Testis (tissue), 3 donors: Measurements from ENCODE around the gene PDIA6. TPM values are rescaled to one million over a fixed set of nuclear protein-coding genes. Genes with fewer than 3 reads are reported as not detected.

Experiments
- DNase-seq: peaks from one replicate; pipeline ENCODE4 v3.0.0-alpha.2; 2019
- H3K27ac ChIP-seq, 2 donors: fragments of 200-600 bp; sonication (generic); one replicate each; pipeline ENCODE4 v1.5.1; 2019
- H3K27me3 ChIP-seq: fragments of 200-600 bp; sonication (generic); one replicate; pipeline ENCODE4 v1.5.1; 2019
- H3K36me3 ChIP-seq: fragments of 200-600 bp; sonication (generic); one replicate; pipeline ENCODE4 v1.5.1; 2017; ENCODE audit warnings: low read depth; ENCODE audit errors: missing control alignments
- H3K4me1 ChIP-seq: fragments of 200-600 bp; sonication (generic); one replicate; pipeline ENCODE4 v1.5.1; 2019
- H3K4me3 ChIP-seq, 2 donors: fragments of 200-600 bp; sonication (generic); one replicate each; pipeline ENCODE4 v1.5.1; 2017 to 2019
- H3K9me3 ChIP-seq: fragments of 200-600 bp; sonication (generic); one replicate; pipeline ENCODE4 v1.5.1; 2017
- POLR2A ChIP-seq: fragments of 450-650 bp; IDR thresholded peaks from one replicate; pipeline ENCODE4 v1.6.1; 2017; ENCODE audit warnings: antibody characterized with exemption, mild to moderate bottlenecking, moderate library complexity
- WGBS, 2 donors: methylation state at CpG; one replicate each; pipeline ENCODE4 v1.1.5; 2018; 5-methylcytosine and 5-hydroxymethylcytosine counted together
- intact Hi-C: fragments of 100-400 bp; cut with DNase I; formaldehyde crosslinking; loops from one replicate; pipeline ENCODE4 v1.15.1; 2023; ENCODE audit warnings: low total_unique reads
- polyA plus RNA-seq: library from polyadenylated mRNA; stranded (reverse); fragments of 350-450 nt; fragmentation: Illumina TruSeq; extraction: RNeasy Lipid Tissue Mini Kit (QIAGEN cat#74804); gene quantifications from one replicate; pipeline ENCODE4 v1.2.3, GENCODE V29; 2014; ENCODE audit warnings: low read depth, low replicate concordance; ENCODE audit not compliant: insufficient read depth
- total RNA-seq, 2 donors: library from RNA; depleted of rRNA; stranded (reverse); fragments of >200 nt; gene quantifications; one replicate each; pipeline ENCODE4 v1.2.3, GENCODE V29; 2016
- TF ChIP-seq, protein P1 (sequence below), 3 experiments: fragments of 450-650 bp in 2 of 3; fragments of 200-600 bp in 1 of 3; sonication (generic) in 1 of 3; IDR thresholded peaks; one replicate each; pipeline ENCODE4 v1.5.1; 2016 to 2019; ENCODE audit warnings: antibody characterized with exemption in 3 of 3, mild to moderate bottlenecking in 2 of 3, moderate library complexity in 1 of 3

The PDIA6 gene
- total and polyA plus RNA-seq, 3 donors from 2014 or later: 74.3 to 123 (median 78.4) TPM

DNA sequence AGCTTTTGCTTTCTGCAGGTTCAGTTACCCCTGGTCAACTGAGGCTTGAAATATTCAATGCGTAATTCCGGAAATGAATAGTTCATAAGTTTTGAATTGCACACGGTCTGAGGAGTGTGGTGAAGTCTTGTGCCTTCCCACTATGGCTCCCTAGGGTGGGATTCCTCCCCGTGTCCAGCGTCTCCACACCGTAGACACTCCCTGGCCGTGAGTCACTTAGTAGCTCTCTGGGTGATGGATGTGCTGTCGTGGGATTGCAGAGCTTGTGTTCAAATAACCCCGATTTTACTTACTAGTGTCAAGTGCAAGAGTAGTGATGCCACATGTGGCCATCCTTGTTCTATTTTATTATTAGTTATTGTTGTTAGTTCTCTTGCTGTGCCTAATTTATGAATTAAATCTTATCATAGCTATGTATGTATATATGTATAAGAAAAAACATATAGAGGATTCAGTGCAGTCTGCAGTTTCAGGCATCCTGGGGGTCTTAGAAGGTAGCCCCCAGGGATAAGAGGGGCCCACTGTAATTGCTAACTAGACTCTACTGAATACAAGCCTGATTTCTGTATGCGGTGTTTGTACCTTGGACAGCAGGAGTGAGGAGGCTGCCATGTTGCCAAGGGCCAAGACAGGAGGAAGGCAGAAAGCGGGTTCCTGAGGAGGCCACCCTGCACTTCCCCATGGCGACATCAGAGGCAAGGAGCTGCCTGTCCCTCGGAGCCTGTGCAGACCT is 47.7 kb upstream of the PDIA6 start:
- Histone ChIP-seq H3K9me3 (no peaks in the 10 kb centered on the region), H3K4me3 (no peak overlapping the region), H3K27me3 (no peaks in the 10 kb centered on the region), H3K4me1 (no peaks in the 10 kb centered on the region), H3K36me3 (no peaks in the 10 kb centered on the region), H3K27ac (no peak overlapping the region)
- no peak for DNase-seq
- intact Hi-C loops: no loop called here
- no peak for TF ChIP-seq POLR2A
- TF ChIP-seq, protein P1, sequence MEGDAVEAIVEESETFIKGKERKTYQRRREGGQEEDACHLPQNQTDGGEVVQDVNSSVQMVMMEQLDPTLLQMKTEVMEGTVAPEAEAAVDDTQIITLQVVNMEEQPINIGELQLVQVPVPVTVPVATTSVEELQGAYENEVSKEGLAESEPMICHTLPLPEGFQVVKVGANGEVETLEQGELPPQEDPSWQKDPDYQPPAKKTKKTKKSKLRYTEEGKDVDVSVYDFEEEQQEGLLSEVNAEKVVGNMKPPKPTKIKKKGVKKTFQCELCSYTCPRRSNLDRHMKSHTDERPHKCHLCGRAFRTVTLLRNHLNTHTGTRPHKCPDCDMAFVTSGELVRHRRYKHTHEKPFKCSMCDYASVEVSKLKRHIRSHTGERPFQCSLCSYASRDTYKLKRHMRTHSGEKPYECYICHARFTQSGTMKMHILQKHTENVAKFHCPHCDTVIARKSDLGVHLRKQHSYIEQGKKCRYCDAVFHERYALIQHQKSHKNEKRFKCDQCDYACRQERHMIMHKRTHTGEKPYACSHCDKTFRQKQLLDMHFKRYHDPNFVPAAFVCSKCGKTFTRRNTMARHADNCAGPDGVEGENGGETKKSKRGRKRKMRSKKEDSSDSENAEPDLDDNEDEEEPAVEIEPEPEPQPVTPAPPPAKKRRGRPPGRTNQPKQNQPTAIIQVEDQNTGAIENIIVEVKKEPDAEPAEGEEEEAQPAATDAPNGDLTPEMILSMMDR (IDR thresholded peaks at IDR 0.05): no peak
- WGBS, 2 donors: 84 to 88% methylated on average over 13 of the region's 13 CpGs

DNA sequence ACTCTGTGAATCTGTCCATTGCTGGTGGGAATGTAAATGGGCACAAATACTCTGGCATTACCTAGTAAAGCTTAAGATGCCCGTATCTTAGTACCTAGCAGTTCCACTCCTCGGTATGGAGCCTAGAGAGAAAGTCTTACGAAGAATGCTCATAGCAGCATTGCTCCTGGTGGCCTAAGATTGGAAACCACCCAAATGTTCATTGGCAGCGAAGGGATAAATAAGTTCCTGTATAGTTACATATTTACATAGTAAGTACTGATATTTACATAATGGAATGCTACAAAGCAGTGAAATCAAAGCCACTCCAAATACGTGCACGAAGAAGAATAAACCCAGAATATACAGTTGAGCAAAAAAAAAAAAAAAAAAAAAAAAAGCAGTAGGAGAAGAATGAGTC is 46.7 kb upstream of the PDIA6 start:
- intact Hi-C loops: no loop called here
- no peaks in the 10 kb centered on the region for H3K4me1 ChIP-seq
- TF ChIP-seq POLR2A: no peak
- TF ChIP-seq, protein P1 (IDR thresholded peaks at IDR 0.05): no peak

GRCh38 chr2:10848541-10848940 is 36.0 kb upstream of the PDIA6 start:
- no peaks in the 10 kb centered on the region for H3K4me1 ChIP-seq
- no peaks in the 10 kb centered on the region for H3K9me3 ChIP-seq
- no peak overlapping the region for H3K27ac ChIP-seq
- H3K36me3 ChIP-seq: no peaks in the 10 kb centered on the region
- no peak for DNase-seq
- no peak overlapping the region for H3K4me3 ChIP-seq
- no peaks in the 10 kb centered on the region for H3K27me3 ChIP-seq
- intact Hi-C loops: no loop called here
- TF ChIP-seq POLR2A: no peak
- TF ChIP-seq, protein P1 (IDR thresholded peaks at IDR 0.05): no peak
- WGBS, 2 donors: 76 to 81% methylated on average over 4 of the region's 4 CpGs

More for the DNA sequence above, 46.7 kb upstream of the PDIA6 start:
- no peak for DNase-seq
- H3K27ac ChIP-seq: no peak overlapping the region
- H3K9me3 ChIP-seq: no peaks in the 10 kb centered on the region
- H3K4me3 ChIP-seq: no peak overlapping the region
- no peaks in the 10 kb centered on the region for H3K36me3 ChIP-seq
- no peaks in the 10 kb centered on the region for H3K27me3 ChIP-seq
- WGBS, 2 donors: 92 to 93% methylated on average over 6 of the region's 6 CpGs

DNA sequence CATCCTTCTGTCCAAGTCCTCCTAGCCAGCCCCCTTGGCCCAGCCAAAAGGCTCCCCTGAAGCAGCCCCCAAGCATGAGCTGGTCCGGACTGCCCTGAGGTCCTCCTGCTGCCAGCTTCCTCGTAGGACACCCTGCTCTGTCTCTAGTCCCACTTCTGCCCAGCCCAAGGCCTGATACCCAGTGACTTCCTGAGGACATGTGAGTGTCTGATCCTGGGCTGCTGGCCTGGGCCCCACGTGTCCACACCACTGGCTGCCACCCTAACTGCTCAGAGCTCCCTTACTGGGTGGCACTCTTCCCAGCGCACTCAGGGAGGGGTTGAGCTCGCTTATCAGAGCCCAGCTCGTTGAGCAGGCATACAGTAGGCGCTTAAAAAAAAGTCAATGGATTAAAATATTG is 34.4 kb upstream of the PDIA6 start:
- no peaks in the 10 kb centered on the region for H3K9me3 ChIP-seq
- no peak overlapping the region for H3K4me3 ChIP-seq
- no peak for TF ChIP-seq POLR2A
- TF ChIP-seq, protein P1 (IDR thresholded peaks at IDR 0.05): no peak
- no peak overlapping the region for H3K27ac ChIP-seq
- DNase-seq: no peak
- no peaks in the 10 kb centered on the region for H3K36me3 ChIP-seq
- WGBS, 2 donors: 83 to 90% methylated on average over 5 to 7 of the region's 7 CpGs
- H3K4me1 ChIP-seq: no peaks in the 10 kb centered on the region
- intact Hi-C loops: no loop called here
- no peaks in the 10 kb centered on the region for H3K27me3 ChIP-seq
